CD4-positive, alpha-beta T cell (primary cell): ENCODE data around the gene KRT12. TPM values are rescaled to one million over a fixed set of nuclear protein-coding genes. Genes with fewer than 3 reads are reported as not detected.

ENCODE experiments used
- ATAC-seq: fragments of 200-7000 bp; cut with Tn5 transposase; one replicate; pipeline ENCODE4 v1.10.0; 2022; ENCODE audit warnings: mild to moderate bottlenecking; ENCODE audit not compliant: poor library complexity
- CTCF ChIA-PET: fragments of 350-600 bp; sonication (Branson Sonifier 250); formaldehyde crosslinking; loops from one replicate; lab custom pipeline; 2021; ENCODE audit warnings: antibody characterized with exemption, inconsistent platforms; lab: Charles Lee
- POLR2A ChIA-PET: fragments of 350-600 bp; sonication (Branson Sonifier 250); formaldehyde crosslinking; loops from one replicate; lab custom pipeline; 2021; ENCODE audit warnings: antibody characterized with exemption, inconsistent platforms; lab: Charles Lee
- DNase-seq, 14 experiments: peaks; one replicate each; pipeline ENCODE4 v3.0.0-alpha.2; 2013 to 2020; ENCODE audit warnings: mixed read lengths in 2 of 14
- H3K27ac ChIP-seq, 2 donors: one replicate each; pipeline versions ENCODE4 v1.5.1 to v1.7.0; 2013; ENCODE audit warnings: low read length in 2 of 2, low read depth in 1 of 2, mild to moderate bottlenecking in 1 of 2
- H3K27me3 ChIP-seq, 2 experiments: 1 replicate in 1 of 2; 2 replicates in 1 of 2; pipeline versions ENCODE4 v1.6.1 to v1.7.0; 2013; ENCODE audit warnings: low read length in 2 of 2, control low read depth in 1 of 2, mild to moderate bottlenecking in 1 of 2, moderate library complexity in 1 of 2; ENCODE audit not compliant: insufficient read depth in 2 of 2, control insufficient read depth in 1 of 2
- H3K36me3 ChIP-seq: one replicate; pipeline ENCODE4 v1.6.1; 2013; ENCODE audit warnings: low read length, control low read depth; ENCODE audit not compliant: insufficient read depth
- H3K4me1 ChIP-seq: one replicate; pipeline ENCODE4 v1.6.1; 2013; ENCODE audit warnings: low read length, control low read depth; ENCODE audit not compliant: insufficient read depth
- H3K4me3 ChIP-seq: one replicate; pipeline ENCODE4 v1.5.1; 2013; ENCODE audit warnings: mild to moderate bottlenecking, low read length, moderate library complexity
- H3K9me3 ChIP-seq, 2 experiments: 1 replicate in 1 of 2; 2 replicates in 1 of 2; pipeline versions ENCODE4 v1.6.1 to v1.7.0; 2013; ENCODE audit warnings: low read length in 2 of 2, mild to moderate bottlenecking in 2 of 2, control low read depth in 1 of 2, moderate library complexity in 1 of 2; ENCODE audit not compliant: control insufficient read depth in 1 of 2, insufficient read depth in 1 of 2
- H3K27ac Mint-ChIP-seq: one replicate; pipeline ENCODE4 v1.8.0; 2020; ENCODE audit warnings: mixed read lengths
- H3K27me3 Mint-ChIP-seq: one replicate; pipeline ENCODE4 v1.8.0; 2021; ENCODE audit warnings: mixed read lengths
- H3K36me3 Mint-ChIP-seq: one replicate; pipeline ENCODE4 v1.8.0; 2021; ENCODE audit warnings: low read depth, mixed read lengths
- H3K4me1 Mint-ChIP-seq: one replicate; pipeline ENCODE4 v1.8.0; 2021; ENCODE audit warnings: low read depth, mixed read lengths
- H3K4me3 Mint-ChIP-seq: one replicate; pipeline ENCODE4 v1.8.0; 2020; ENCODE audit warnings: mild to moderate bottlenecking, mixed read lengths
- H3K9me3 Mint-ChIP-seq: one replicate; pipeline ENCODE4 v1.8.0; 2020; ENCODE audit warnings: mixed read lengths
- intact Hi-C, 2 experiments: fragments of 100-400 bp; cut with DNase I in 1 of 2; cut with micrococcal nuclease in 1 of 2; formaldehyde crosslinking; loops; one replicate each; pipeline versions ENCODE4 v1.15.1 to v1.9.0; 2023 to 2025; cut with DNase I, micrococcal nuclease
- total RNA-seq, 174 experiments: library from RNA in 2 of 174; stranded (reverse) in 2 of 174; gene quantifications; one replicate each; pipeline ENCODE4 v1.2.3 and lab custom pipeline; 2021 to 2026
- TF ChIP-seq, protein P1 (sequence below): fragments of 200-600 bp; IDR thresholded peaks from one replicate; pipeline ENCODE4 v1.8.0; 2022; ENCODE audit warnings: antibody characterized with exemption, mild to moderate bottlenecking

Gene KRT12
- total RNA-seq, 2 experiments from 2014 or later: not detected

DNA sequence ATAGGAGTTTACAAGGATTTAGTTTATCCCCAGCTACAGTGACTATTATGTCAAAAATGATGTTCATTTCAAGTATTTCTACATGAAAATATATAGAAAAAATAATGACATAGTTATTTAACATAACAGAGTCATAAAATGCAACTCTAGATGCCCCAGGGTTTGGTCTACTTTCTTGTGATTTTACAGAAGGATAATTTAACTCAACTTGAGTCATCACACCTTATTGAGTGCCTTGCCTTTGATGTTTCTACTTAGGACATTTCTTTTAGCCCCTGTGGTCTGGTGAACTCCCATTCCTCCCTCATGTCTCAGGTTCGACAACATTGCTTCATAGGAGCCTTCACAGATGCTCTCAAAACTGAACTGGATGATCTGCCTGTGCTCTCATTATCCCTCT, 16.0 kb upstream of the KRT12 start:
- Mint-ChIP-seq H3K27ac (no peak overlapping the region), H3K27me3 (peaks cover 31% of the 10 kb centered on the region), H3K36me3 (no peaks in the 10 kb centered on the region), H3K4me1 (no peaks in the 10 kb centered on the region), H3K9me3 (no peaks in the 10 kb centered on the region), H3K4me3 (no peak overlapping the region)
- H3K27me3 ChIP-seq: peaks cover 4 to 7% of the 10 kb centered on the region in 2 experiments
- no peaks in the 10 kb centered on the region for H3K36me3 ChIP-seq
- H3K4me1 ChIP-seq: no peaks in the 10 kb centered on the region
- no peak overlapping the region for H3K4me3 ChIP-seq
- DNase-seq (no peak), ATAC-seq (no peak)
- TF ChIP-seq, protein P1, sequence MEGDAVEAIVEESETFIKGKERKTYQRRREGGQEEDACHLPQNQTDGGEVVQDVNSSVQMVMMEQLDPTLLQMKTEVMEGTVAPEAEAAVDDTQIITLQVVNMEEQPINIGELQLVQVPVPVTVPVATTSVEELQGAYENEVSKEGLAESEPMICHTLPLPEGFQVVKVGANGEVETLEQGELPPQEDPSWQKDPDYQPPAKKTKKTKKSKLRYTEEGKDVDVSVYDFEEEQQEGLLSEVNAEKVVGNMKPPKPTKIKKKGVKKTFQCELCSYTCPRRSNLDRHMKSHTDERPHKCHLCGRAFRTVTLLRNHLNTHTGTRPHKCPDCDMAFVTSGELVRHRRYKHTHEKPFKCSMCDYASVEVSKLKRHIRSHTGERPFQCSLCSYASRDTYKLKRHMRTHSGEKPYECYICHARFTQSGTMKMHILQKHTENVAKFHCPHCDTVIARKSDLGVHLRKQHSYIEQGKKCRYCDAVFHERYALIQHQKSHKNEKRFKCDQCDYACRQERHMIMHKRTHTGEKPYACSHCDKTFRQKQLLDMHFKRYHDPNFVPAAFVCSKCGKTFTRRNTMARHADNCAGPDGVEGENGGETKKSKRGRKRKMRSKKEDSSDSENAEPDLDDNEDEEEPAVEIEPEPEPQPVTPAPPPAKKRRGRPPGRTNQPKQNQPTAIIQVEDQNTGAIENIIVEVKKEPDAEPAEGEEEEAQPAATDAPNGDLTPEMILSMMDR: no peak
- CTCF ChIA-PET: no interaction called here
- POLR2A ChIA-PET: no interaction called here
- intact Hi-C loops: no loop called here
- no peaks in the 10 kb centered on the region for H3K9me3 ChIP-seq
- H3K27ac ChIP-seq: no peak overlapping the region

DNA sequence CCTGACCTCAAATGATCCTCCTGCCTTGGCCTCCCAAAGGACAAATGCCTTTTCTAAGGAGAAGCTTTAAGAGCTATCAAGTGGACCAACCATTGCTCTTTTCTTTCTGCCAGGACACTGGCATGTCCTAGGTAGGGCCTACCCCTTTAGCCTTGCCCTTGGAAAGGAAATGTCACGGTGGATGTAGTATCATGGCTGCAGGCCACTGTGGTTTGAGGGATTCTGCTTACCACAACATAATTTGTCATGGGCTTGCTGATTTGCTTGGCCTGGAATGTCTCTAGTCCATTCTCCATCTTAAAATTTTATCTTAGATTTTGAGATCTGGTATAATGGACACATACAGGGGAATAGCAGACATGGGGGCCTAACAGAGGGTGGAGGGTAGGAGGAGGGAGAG, 12.0 kb upstream of the KRT12 start:
- no peak overlapping the region for H3K27ac Mint-ChIP-seq
- H3K4me1 Mint-ChIP-seq: no peaks in the 10 kb centered on the region
- intact Hi-C loops: no loop called here
- no peaks in the 10 kb centered on the region for H3K27me3 ChIP-seq
- H3K4me3 Mint-ChIP-seq: no peak overlapping the region
- no peaks in the 10 kb centered on the region for H3K9me3 Mint-ChIP-seq
- H3K36me3 ChIP-seq: no peaks in the 10 kb centered on the region
- ATAC-seq: no peak
- no peak for DNase-seq
- CTCF ChIA-PET: no interaction called here
- peaks cover 10% of the 10 kb centered on the region for H3K27me3 Mint-ChIP-seq
- no peak overlapping the region for H3K4me3 ChIP-seq
- POLR2A ChIA-PET: no interaction called here
- TF ChIP-seq, protein P1: no peak
- H3K36me3 Mint-ChIP-seq: no peaks in the 10 kb centered on the region
- H3K9me3 ChIP-seq: no peaks in the 10 kb centered on the region
- H3K4me1 ChIP-seq: no peaks in the 10 kb centered on the region
- no peak overlapping the region for H3K27ac ChIP-seq

DNA sequence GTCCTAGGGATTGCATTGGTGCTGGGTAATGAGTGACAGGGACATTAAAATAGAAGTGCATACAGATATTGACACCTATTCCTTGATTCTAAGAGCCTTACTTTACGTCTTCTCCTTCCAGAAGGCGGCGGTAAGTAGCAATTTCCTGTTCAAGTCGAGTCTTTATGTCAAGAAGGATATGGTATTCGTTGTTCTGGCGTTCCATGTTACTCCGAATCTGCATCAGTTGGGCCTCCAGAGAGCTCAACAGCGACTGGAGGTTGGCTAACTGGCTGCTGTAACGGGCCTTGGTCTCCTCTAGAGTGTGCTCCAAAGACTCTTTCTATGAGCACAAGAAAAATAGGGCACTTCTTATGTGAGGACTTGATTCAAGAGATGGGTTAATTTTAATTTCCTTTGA, 11.0 kb upstream of the KRT12 start:
- intact Hi-C loops: no loop called here
- ATAC-seq (no peak), DNase-seq (no peak)
- no peaks in the 10 kb centered on the region for H3K27me3 ChIP-seq
- POLR2A ChIA-PET: no interaction called here
- Mint-ChIP-seq H3K27ac (no peak overlapping the region), H3K4me3 (no peak overlapping the region), H3K27me3 (peaks cover 7% of the 10 kb centered on the region), H3K4me1 (no peaks in the 10 kb centered on the region), H3K9me3 (no peaks in the 10 kb centered on the region), H3K36me3 (no peaks in the 10 kb centered on the region)
- no peak overlapping the region for H3K4me3 ChIP-seq
- TF ChIP-seq, protein P1: no peak
- CTCF ChIA-PET: interaction anchor here (1.2 kb wide), 1 partner anchor 74 kb away, joined by 3 read pairs; no protein-coding TSS in a partner anchor
- no peaks in the 10 kb centered on the region for H3K36me3 ChIP-seq
- H3K9me3 ChIP-seq: no peaks in the 10 kb centered on the region
- no peak overlapping the region for H3K27ac ChIP-seq
- H3K4me1 ChIP-seq: no peaks in the 10 kb centered on the region
